Colon (tissue), 2 donors: ENCODE data around the gene GPN1.
"Not testable (repeated sequence)": the region's sequence is repeated elsewhere in the genome, so short reads cannot be mapped to it uniquely, and the experiment has no call there.

Experiments used
- FAIRE-seq: peaks from 2 replicates; lab custom pipeline; 2012; peaks lifted over from hg19 to GRCh38; lab: Jason Lieb, UNC
- donor health status: control.
- donor health status: control.

Gene GPN1

DNA sequence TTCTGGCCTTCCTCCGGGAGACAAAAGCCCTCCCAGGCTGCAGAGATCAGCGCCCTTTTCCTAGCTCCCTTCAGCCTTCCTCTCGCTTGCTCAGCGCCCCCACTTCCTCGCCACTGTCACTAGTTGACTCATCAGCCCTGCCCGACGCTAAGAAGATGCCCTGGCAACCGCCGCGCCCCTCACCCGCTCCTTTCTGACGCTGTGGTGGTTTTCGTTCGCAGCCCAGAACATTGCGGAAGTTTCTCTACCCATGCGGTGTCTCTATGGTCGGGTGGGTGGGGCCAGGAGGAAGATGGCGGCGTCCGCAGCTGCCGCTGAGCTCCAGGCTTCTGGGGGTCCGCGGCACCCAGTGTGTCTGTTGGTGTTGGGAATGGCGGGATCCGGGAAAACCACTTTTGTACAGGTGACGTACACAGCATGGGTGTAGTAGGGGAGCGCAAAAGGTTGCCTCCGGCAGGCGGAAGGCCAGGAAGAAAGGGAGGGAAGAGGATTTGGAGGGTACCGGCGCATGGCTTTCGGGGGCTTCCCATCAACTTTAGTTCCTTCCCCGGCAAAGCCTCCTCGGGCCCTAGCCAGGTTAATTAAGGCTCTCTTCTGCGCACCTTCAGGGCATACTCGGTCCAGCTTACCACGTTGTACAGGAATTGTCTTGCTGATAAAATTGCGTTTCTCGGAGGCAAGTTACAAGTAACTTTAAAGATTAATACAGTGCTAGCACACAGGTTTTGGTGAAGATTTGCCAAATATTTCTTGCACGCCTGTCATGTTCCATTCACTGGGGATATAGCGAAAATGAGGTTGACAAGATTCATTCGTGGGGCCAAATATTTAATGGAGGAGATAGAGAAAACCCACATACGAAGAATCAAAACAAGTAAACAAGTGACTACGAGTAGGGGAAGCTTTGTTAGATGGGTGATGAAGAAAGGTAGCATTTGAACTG is at the start of gene GPN1, which contains the start of gene CCDC121:
GPN1 (plus strand) TSS at position 284 of the 943 bp plus-strand sequence; CDS start at position 293, 9 bp downstream.
CCDC121 (minus strand) TSS at position 246 of the 943 bp plus-strand sequence. CDS start 1,213 bp downstream, outside the sequence.
- no peak for FAIRE-seq

DNA sequence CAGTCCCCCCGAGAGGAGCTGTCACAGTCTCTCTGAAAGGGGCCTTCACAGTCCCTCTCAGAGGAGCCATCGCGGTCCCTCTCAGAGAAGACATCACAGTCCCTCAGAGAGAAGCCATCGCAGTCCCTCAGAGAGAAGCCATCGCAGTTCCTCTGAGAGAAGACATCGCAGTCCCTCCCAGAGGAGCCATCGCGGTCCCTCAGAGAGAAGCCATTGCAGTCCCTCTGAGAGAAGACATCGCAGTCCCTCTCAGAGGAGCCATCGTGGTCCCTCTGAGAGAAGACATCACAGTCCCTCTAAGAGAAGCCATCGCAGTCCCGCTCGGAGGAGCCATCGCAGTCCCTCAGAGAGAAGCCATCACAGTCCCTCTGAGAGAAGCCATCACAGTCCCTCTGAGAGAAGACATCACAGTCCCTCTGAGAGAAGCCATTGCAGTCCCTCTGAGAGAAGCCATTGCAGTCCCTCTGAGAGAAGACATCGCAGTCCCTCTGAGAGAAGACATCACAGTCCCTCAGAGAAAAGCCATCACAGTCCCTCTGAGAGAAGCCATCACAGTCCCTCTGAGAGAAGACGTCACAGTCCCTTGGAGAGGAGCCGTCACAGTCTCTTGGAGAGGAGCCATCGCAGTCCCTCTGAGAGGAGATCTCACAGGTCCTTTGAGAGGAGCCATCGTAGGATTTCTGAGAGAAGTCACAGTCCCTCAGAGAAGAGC is 47.3 kb upstream of the GPN1 start:
- FAIRE-seq, result no peak

- FAIRE-seq, result no peak
These were observed 46.6 kb upstream of the GPN1 start for GRCh38 chr2:27582129-27582694.

- no peak for FAIRE-seq
These were observed 46.0 kb upstream of the GPN1 start, which contains the start of gene ZNF512 for GRCh38 chr2:27582695-27583389. ZNF512 (plus strand) TSS chr2:27583042; CDS start chr2:27583113, 71 bp downstream.

- FAIRE-seq, result no peak
These were observed 45.4 kb upstream of the GPN1 start for GRCh38 chr2:27583390-27583915.

DNA sequence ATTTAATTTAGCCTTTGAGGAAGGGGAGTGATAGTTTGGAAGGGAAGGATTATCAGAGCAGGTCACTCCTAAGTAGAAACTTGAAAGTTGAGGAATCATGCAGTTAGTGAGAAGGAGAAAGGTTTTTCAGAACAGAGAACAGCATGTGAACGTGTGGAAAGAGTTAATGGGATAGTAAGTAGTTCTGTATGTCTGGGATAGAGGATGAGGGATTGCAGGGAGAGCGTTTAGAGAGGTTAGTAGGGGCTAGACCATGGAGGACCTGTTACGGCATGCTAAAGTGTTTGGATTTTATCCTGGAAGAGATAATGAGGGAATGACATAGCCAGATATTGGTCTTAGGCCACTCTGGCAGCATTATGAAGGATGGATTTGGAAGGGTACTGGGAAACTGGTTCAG is 44.3 kb upstream of the GPN1 start:
- no peak for FAIRE-seq

- FAIRE-seq, result no peak
These were observed 41.8 kb upstream of the GPN1 start for GRCh38 chr2:27587025-27587424.

GRCh38 chr2:27588308-27588707 is 40.5 kb upstream of the GPN1 start:
- FAIRE-seq, result no peak

- no peak for FAIRE-seq
These were observed 37.1 kb upstream of the GPN1 start for GRCh38 chr2:27591745-27592144.

DNA sequence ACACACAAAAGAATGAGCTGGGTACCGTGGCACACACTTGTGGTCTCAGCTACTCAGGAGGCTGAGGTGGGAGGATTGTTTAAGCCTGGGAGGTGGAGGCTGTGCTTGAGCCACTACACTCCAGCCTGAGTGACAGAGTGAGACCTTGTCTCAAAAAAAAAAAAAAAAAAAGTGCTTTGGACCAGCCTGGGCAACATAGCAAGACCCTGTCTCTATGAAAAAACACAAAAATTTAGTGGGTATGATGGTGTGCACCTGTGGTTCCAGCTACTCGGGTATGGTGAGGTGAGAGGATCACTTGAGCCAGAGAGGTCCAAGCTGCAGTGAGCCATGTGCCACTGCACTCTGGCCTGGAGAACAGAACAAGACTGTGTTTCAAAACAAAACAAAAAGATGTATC is 35.6 kb upstream of the GPN1 start:
- FAIRE-seq, result no peak

- FAIRE-seq, result not testable (repeated sequence)
These were observed 34.7 kb upstream of the GPN1 start for GRCh38 chr2:27594020-27594703.

DNA sequence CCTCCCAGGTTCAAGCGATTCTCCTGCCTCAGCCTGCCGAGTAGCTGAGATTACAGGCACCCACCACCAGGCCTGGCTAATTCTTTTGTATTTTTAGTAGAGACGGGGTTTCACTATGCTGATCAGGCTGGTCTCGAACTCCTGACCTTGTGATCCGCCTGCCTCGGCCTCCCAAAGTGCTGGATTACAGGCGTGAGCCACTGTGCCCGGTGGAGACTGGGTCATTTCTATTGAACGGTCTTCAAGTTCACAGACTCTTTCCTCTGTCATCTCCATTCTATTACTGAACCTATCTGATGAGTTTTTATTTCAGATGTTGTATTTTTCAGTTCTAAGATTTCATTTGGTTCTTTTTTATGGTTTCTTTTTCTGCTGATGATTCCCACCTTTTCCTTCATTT is 33.4 kb upstream of the GPN1 start:
- not testable (repeated sequence) for FAIRE-seq

- FAIRE-seq, result no peak
These were observed 32.2 kb upstream of the GPN1 start for GRCh38 chr2:27596627-27597026.

GRCh38 chr2:27606611-27607010 is 22.2 kb upstream of the GPN1 start:
- FAIRE-seq, result no peak

DNA sequence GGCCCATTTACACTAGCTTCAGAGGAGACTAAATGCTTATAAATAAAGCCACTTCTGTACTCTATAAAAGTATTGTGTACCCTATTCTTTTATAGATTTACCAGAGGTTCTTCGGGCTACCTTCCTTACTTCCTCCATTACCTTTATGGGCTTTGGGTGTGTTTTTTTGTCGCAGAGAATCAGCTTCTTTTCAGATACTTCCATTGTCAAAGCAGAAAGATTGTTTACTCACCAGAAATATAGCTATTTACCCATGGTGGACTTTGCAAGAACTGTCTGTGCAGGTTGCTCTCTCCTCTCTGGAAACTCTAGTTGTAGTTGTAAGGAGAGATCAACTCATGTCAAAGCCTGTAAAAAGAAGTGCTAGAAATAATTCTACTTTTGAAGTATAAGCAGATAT is 14.9 kb upstream of the GPN1 start:
- FAIRE-seq, result no peak

- FAIRE-seq, result no peak
These were observed 13.5 kb upstream of the GPN1 start for GRCh38 chr2:27615316-27615715.

GRCh38 chr2:27621524-27621923 is 7.3 kb upstream of the GPN1 start:
- no peak for FAIRE-seq

GRCh38 chr2:27622921-27623384 is 5.9 kb upstream of the GPN1 start:
- FAIRE-seq, result no peak

GRCh38 chr2:27624943-27625342 is 3.9 kb upstream of the GPN1 start:
- FAIRE-seq, result no peak

- FAIRE-seq, result not testable (repeated sequence)
These were observed 2.5 kb upstream of the GPN1 start for GRCh38 chr2:27626323-27626722.

DNA sequence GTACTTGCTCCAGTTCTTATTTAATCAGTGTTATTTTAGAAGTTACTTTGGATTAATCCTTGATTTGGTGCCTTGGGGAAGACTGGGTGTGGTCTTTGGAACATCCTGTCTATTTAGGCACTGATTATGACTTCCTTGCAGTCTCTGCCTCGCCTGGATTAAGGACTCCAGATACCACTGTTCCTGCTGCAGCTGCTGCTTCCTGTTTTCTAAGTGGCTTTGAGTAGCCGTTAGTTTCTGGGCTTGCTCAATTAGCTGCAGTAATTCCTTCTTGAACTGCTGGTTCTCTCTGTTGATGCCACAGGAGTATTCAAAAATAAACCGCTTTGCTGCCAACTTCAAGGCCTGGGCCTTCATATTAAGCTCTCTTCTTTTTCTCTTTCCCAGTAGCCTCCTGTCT is 1.9 kb upstream of the GPN1 start:
- not testable (repeated sequence) for FAIRE-seq
